HG03103 (cell line): ENCODE measurements around the gene PSMD14.
"Not testable (repeated sequence)": the region's sequence is repeated elsewhere in the genome, so short reads cannot be mapped to it uniquely, and the experiment has no call there.

ENCODE experiments used
- ATAC-seq: cut with Tn5 transposase; IDR thresholded peaks from one replicate; pipeline ENCODE4 v1.9.1; 2021; ENCODE audit warnings: low read depth; ENCODE audit not compliant: unreplicated experiment

Gene PSMD14

GRCh38 chr2:161332371-161332967 is 24.2 kb downstream of the PSMD14 start:
- ATAC-seq, result no peak

GRCh38 chr2:161335626-161336025 is 27.4 kb downstream of the PSMD14 start:
- no peak for ATAC-seq

DNA sequence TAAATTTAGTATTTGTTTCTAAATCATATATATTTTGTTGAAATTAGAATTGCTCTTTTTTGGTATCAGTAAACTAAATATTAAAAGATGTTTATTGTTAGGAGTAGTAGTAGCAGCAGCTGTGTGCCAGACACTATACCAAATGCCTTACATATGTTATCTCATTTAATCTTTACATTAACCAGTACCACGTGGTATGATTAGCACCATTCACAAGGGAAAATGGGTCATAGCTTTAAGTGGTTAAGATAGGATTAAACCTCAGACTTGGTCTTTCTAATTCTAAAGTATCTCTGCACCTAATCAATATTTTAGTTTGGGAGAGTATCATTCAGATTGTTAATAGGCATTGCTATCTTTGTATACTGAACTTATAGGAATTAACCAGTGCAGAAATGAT is 29.0 kb downstream of the PSMD14 start:
- no peak for ATAC-seq

- ATAC-seq, result not testable (repeated sequence)
Observed at GRCh38 chr2:161339532-161339931, 31.3 kb downstream of the PSMD14 start.

DNA sequence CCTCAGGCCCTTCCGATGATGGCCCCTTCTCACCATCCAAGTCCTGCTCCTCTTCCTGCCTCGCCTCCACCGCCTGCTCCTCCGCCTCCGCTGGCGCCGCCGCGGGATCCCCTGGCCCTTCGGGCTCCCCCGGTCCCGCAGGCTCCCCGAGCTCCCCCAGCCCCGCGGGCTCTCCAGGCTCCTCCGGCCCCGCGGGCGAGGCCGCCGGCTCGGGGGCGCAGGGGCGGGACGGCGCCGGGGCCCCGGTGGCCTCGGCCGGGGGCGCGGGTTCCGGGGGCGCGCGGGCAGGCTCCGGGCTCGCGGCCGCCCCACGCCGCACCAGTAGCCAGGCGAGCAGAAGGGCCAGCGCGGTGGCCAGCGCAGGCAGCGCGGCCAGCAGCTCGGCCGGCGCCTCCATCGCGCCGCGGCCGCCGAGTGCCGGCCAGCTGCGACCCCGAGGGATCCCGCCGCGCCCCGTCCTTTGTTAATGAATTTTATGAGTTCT is 32.7 kb downstream of the PSMD14 start:
- ATAC-seq, result not testable (repeated sequence)

GRCh38 chr2:161343235-161343634 is 35.0 kb downstream of the PSMD14 start:
- no peak for ATAC-seq

DNA sequence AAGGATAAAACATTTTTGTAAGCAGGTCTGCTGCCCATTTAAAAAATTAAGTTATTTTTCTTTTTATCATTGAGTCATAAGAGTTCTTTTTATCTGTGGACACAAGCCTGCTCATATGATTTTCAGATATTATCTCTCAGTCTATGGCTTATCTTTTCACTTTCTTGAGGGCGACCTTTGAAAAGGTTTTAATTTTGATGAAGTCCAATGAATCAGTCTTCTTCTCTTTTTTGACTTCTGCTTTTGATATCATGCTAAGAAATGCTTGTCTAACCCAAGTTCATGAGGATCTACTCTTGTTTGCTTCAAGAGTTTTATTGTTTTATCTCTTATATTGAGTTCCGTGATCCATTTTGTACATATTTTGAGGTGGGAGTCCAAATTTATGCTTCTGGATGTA is 36.5 kb downstream of the PSMD14 start:
- no peak for ATAC-seq

- no peak for ATAC-seq
Observed at GRCh38 chr2:161351678-161352077, 43.5 kb downstream of the PSMD14 start.

DNA sequence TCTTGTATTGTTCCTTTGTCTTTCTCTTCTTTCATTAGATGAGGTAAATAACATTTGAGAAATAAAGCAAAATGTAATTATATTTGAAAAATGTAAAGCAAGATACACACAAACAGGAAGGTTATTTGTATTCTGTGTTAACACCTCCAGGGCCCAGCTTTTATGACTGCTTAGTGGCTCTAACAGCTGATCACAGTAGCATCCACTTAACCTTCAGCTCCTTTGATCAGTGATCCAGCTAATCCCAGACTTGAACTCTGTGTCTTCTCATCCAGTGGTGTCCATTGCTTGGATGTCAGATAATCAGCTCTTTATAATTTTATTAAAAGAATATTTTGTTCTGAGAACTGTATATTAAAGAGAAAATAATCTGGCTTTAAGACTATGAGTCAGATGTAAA is 44.5 kb downstream of the PSMD14 start:
- no peak for ATAC-seq

DNA sequence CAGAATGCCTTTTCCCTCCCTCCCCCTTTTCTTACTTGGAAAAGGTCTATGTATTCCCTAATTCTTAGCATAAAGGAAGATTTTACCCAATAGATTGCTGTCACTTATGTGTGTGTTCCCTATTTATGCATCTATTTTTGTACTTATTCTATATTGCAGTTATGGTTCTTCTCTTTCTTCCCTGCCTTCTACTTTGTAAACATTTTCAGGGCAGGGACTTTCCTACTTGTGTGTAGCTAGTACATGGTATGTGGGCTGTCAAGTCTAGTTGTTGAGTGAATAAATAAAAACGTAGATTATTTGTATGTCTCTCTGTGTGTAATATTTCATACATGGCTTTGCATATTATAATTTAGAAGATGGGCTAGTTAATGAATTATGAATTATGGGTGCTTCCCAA is 45.3 kb downstream of the PSMD14 start:
- no peak for ATAC-seq

DNA sequence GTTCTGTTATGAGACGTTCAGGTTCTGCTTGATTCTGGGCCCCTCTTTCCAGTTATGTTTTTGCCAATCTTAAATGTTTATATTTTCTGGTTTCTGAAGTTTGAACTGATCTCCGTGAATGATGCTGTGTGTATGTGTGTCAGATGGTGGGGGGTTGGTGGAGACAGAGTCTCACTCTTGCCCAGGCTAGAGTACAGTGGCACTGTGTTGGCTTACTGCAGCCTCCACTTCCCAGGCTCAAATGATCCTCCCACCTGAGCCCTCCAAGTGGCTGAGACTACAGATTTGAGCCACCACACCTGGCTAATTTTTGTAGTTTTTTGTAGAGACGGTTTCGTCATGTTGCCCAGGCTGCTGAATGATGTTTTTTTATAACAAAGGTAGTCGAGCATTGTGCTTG is 45.9 kb downstream of the PSMD14 start:
- no peak for ATAC-seq

- no peak for ATAC-seq
Observed at GRCh38 chr2:161355106-161355505, 46.9 kb downstream of the PSMD14 start.

GRCh38 chr2:161355983-161356382 is 47.8 kb downstream of the PSMD14 start:
- no peak for ATAC-seq

DNA sequence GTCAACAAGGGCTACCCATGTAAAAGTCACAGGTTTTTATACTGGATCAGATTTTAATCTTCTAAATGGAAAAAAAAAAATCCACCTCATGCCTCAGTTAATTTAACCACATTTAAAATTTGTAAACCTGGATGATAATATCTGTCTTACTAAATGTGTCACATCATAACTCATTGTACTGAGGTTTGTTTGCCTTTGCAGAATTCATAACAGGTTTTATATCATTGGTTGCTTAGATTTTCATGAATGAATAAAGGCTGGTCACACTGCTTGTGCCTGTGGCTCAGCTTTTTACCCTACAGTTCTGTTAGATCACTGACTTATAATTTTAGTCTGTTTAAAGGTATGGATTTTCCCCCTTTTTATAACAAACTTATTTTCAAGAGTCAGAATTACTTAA is 48.9 kb downstream of the PSMD14 start:
- no peak for ATAC-seq

- ATAC-seq, result no peak
Observed at GRCh38 chr2:161358838-161359237, 50.6 kb downstream of the PSMD14 start.

DNA sequence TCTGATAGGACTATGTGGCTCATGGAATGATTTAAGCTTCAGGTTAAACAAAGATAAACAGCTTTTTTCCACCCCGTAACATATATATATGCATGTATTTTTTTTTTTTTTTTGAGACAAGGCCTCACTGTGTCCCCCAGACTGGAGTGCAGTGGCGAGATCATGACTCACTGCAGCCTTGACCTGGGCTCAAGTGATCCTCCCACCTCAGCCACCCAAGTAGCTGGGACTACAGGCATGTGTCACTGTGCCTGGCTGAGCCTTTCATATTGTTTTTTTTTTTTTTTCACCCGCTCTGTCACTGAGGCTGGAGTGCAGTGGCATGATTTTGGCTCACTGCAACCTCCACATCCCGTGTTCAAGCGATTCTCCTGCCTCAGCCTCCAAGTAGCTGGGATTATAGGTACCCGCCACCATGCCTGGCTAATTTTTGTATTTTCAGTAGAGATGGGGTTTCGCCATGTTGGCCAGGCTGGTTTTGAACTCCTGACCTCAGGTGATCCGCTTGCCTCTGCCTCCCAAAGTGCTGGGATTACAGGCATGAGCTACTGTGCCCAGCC is 52.0 kb downstream of the PSMD14 start:
- ATAC-seq, result not testable (repeated sequence)

GRCh38 chr2:161362568-161363166 is 54.4 kb downstream of the PSMD14 start:
- no peak for ATAC-seq

DNA sequence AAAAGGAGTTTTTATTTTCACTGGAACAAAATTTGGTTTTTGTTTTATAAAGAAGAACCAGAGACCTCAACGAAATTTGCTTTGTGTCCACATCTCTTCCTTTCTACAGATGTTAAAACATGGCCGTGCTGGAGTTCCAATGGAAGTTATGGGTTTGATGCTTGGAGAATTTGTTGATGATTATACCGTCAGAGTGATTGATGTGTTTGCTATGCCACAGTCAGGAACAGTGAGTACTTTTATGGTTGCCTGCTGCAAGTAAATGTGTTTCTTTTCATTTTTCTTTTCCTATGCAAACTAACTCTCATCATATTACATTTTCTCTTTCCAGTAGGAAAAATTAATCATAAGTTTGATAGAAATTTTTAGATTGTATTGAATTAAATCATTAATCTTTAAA is 59.5 kb downstream of the PSMD14 start:
- no peak for ATAC-seq

GRCh38 chr2:161369311-161369710 is 61.1 kb downstream of the PSMD14 start:
- no peak for ATAC-seq

DNA sequence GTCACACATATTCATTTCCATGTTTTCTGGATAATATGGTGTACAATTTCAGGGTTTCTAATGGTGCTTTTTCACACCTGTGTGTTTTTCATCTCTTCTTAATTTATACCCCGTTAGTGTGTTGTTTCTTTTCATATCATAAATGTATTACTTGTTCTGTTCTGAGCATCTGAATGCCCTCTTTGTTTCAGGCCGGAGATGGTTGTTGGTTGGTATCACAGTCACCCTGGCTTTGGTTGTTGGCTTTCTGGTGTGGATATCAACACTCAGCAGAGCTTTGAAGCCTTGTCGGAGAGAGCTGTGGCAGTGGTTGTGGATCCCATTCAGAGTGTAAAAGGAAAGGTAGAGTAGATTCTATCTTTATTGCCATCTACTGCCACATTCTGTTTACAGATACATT is 62.8 kb downstream of the PSMD14 start:
- ATAC-seq, result no peak

GRCh38 chr2:161371869-161372268 is 63.6 kb downstream of the PSMD14 start:
- ATAC-seq, result no peak

DNA sequence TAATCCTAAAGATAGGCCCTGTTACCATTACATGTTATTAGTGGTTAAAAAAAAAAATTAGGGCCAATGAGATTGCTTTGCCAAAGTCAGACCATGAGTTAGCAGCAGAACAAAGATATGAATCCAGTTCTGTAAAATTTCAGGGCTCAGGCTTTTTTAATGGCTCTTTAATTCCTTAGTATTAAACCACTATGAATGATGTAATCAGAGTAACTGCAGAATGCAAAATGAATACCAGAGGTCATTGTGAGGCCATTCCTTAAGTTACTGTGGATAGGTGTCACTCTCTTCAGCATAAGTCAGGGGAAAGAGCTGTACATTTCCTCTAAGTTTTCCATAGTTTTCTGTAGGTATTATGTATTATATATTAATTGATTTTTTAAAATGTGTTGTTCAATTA is 65.7 kb downstream of the PSMD14 start:
- ATAC-seq, result no peak
